OCI-LY3 (cell line): ENCODE results near the gene MGAT2.

Experiments used
- H2AFZ ChIP-seq: fragments of 200-600, 300-600 bp; shearing (Covaris generic); 2 replicates; pipeline ENCODE4 v1.6.0; 2014; ENCODE audit warnings: antibody characterized with exemption, low read depth, low read length
- H3K27ac ChIP-seq: fragments of 200-600, 300-600 bp; sonication (generic); 2 replicates; pipeline ENCODE4 v1.5.1; 2014; ENCODE audit warnings: mild to moderate bottlenecking, low read length, moderate library complexity, mixed read lengths
- H3K27me3 ChIP-seq: fragments of 200-600, 300-600 bp; sonication (generic); 2 replicates; pipeline ENCODE4 v1.6.1; 2014; ENCODE audit warnings: low read depth, low read length, mixed read lengths
- H3K36me3 ChIP-seq: fragments of 200-600, 300-600 bp; sonication (generic); replicated peaks from 2 replicates; pipeline ENCODE3; 2014; ENCODE audit warnings: low read depth, low read length, mixed read lengths
- H3K4me1 ChIP-seq: fragments of 300-600, 200-600 bp; sonication (generic); 2 replicates; pipeline ENCODE4 v1.6.1; 2014; ENCODE audit warnings: low read length, mixed read lengths
- H3K4me2 ChIP-seq: fragments of 200-600, 300-600 bp; sonication (generic); 2 replicates; pipeline ENCODE4 v1.6.1; 2014; ENCODE audit warnings: low read length, mixed read lengths
- H3K4me3 ChIP-seq: fragments of 300-600, 200-600 bp; sonication (generic); 2 replicates; pipeline ENCODE4 v1.5.1; 2014; ENCODE audit warnings: antibody characterized with exemption, mild to moderate bottlenecking, low read length, moderate library complexity
- H3K79me2 ChIP-seq: fragments of 300-600, 200-600 bp; shearing (Covaris generic); 2 replicates; pipeline ENCODE4 v1.6.1; 2014; ENCODE audit warnings: mild to moderate bottlenecking, low read length, mixed read lengths
- H3K9ac ChIP-seq: fragments of 300-600, 200-600 bp; shearing (Covaris generic); 2 replicates; pipeline ENCODE4 v1.6.0; 2014; ENCODE audit warnings: mild to moderate bottlenecking, low read length, moderate library complexity
- H3K9me3 ChIP-seq: fragments of 200-600, 300-600 bp; shearing (Covaris generic); 2 replicates; pipeline ENCODE4 v1.6.1; 2014; ENCODE audit warnings: low read length, mixed read lengths; ENCODE audit not compliant: insufficient read depth
- H4K20me1 ChIP-seq: fragments of 200-600, 300-600 bp; sonication (generic); 2 replicates; pipeline ENCODE4 v1.6.1; 2016; ENCODE audit warnings: low read length, mixed read lengths; ENCODE audit not compliant: insufficient read depth
- EZH2phosphoT487 ChIP-seq: fragments of 200-600 bp; shearing (Covaris generic); IDR thresholded peaks from 2 replicates; pipeline ENCODE4 v1.6.1; 2018; ENCODE audit warnings: antibody characterized with exemption, mixed run types, low read depth
- TF ChIP-seq, protein P1 (sequence below): fragments of 200-600, 300-600 bp; sonication (generic); IDR thresholded peaks from 2 replicates; pipeline ENCODE4 v1.5.1; 2014; ENCODE audit warnings: antibody characterized with exemption, low read length, low read depth

The MGAT2 gene

DNA sequence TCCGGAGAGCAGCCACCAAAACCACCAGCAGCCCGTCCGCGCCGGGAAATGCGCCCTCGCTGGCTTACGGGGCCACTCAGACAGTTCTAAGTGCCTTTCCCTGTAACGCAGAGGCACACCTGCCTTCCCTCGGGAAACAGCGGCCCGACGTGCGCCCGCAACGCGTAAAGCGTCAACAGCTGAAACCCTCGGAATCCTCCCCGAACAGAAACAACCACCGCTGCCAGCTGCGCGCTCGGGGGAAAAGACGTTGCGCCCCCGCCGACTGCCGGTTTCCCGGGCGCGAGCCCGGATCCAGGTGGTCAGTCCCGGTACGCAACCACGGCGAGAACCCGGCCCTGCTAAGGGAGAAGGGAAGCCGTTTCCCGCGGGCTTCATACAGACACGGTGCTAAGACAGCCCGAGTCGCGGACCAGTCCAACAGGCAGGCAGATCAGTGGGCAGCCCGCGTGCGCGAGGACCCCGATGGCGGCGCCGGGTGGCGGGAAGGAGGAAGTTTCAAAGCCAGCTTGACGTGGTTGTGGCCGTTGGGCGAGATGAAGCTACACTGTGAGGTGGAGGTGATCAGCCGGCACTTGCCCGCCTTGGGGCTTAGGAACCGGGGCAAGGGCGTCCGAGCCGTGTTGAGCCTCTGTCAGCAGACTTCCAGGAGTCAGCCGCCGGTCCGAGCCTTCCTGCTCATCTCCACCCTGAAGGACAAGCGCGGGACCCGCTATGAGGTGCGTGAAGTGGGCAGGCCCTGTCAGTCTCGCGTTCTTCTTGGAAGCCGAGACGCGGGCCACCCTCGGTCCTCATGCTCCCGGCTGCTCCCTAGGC is 21.9 kb upstream of the MGAT2 start, which contains the start of gene LRR1:
TSS of gene LRR1 (plus strand) at position 456 of the 816 bp plus-strand sequence. CDS start at position 537, 81 bp downstream.
- TF ChIP-seq, protein P1, sequence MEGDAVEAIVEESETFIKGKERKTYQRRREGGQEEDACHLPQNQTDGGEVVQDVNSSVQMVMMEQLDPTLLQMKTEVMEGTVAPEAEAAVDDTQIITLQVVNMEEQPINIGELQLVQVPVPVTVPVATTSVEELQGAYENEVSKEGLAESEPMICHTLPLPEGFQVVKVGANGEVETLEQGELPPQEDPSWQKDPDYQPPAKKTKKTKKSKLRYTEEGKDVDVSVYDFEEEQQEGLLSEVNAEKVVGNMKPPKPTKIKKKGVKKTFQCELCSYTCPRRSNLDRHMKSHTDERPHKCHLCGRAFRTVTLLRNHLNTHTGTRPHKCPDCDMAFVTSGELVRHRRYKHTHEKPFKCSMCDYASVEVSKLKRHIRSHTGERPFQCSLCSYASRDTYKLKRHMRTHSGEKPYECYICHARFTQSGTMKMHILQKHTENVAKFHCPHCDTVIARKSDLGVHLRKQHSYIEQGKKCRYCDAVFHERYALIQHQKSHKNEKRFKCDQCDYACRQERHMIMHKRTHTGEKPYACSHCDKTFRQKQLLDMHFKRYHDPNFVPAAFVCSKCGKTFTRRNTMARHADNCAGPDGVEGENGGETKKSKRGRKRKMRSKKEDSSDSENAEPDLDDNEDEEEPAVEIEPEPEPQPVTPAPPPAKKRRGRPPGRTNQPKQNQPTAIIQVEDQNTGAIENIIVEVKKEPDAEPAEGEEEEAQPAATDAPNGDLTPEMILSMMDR: no peak
- TF ChIP-seq EZH2phosphoT487: no peak
- peaks cover 25% of the 10 kb centered on the region for H3K4me1 ChIP-seq
- peak within 1 kb of the TSS; percentile 58; the same call in 1 of the 2 replicates for H2AFZ ChIP-seq
- no peaks in the 10 kb centered on the region for H3K27me3 ChIP-seq
- peaks cover 60% of the 10 kb centered on the region for H3K79me2 ChIP-seq
- H3K36me3 ChIP-seq: peaks cover 14% of the 10 kb centered on the region
- peak within 1 kb of the TSS; percentile 85 for H3K4me3 ChIP-seq
- peak within 1 kb of the TSS; percentile 75 for H3K4me2 ChIP-seq
- no peaks in the 10 kb centered on the region for H4K20me1 ChIP-seq
- no peaks in the 10 kb centered on the region for H3K9me3 ChIP-seq
- peak within 1 kb of the TSS; percentile 88 for H3K27ac ChIP-seq
- H3K9ac ChIP-seq: peak within 1 kb of the TSS; percentile 92

DNA sequence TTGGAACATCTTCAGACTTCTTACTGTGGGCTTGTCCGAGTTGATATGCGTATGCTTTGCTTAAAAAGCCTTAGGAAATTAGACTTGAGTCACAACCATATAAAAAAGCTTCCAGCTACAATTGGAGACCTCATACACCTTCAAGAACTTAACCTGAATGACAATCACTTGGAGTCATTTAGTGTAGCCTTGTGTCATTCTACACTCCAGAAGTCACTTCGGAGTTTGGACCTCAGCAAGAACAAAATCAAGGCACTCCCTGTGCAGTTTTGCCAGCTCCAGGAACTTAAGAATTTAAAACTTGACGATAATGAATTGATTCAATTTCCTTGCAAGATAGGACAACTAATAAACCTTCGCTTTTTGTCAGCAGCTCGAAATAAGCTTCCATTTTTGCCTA is 13.0 kb upstream of the MGAT2 start:
- no peak overlapping the region for H3K4me2 ChIP-seq
- H3K27me3 ChIP-seq: no peaks in the 10 kb centered on the region
- H3K9ac ChIP-seq: no peak overlapping the region
- H3K4me3 ChIP-seq: no peak overlapping the region
- H2AFZ ChIP-seq: no peak overlapping the region
- 0 out of 2 replicates have a peak, but pooled peaks cover 3% of the 10 kb centered on the region for H4K20me1 ChIP-seq
- peaks cover 45% of the 10 kb centered on the region for H3K36me3 ChIP-seq
- H3K4me1 ChIP-seq: no peaks in the 10 kb centered on the region
- no peaks in the 10 kb centered on the region for H3K9me3 ChIP-seq
- peaks cover 82% of the 10 kb centered on the region for H3K79me2 ChIP-seq
- no peak overlapping the region for H3K27ac ChIP-seq
- TF ChIP-seq, protein P1: no peak
- TF ChIP-seq EZH2phosphoT487: no peak

DNA sequence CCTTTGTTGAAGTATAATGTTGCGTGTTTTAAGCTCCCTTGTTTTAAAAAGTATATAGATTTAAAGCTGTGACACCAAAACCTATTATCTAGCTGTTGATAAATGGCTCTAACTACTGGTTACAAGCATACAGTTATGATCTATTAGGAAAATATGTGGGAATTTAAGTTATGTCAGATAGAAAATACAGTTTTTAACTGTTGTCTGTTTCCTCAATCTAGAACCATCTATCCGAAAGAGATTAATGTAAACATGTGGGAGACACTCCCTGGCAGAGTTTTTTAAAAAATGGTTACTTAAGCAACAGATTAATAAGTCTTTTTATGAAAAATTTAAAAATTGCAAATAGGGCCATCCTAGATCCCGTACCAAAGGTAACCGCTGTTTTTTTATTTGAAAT is 8.3 kb upstream of the MGAT2 start:
- H3K79me2 ChIP-seq: peaks cover 84% of the 10 kb centered on the region

DNA sequence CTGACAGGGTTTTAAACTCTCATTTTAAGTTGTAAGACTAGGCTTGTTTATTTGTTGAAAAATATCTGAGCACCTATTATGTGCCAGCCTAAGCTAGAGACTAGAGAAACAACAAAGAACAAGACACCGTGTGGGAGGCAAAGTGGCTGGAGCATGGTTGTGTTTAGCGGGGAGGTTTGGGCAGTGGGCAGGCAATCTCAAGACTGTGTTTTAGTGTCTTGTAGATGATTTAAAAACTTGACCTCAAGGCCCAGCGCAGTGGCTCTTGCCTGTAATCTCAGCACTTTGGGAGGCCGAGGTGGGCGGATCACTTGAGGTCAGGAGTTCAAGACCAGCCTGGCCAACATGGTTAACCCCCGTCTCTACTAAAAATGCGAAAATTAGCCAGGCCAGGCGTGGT is 7.9 kb upstream of the MGAT2 start:
- Histone ChIP-seq H3K4me2 (no peak overlapping the region), H3K79me2 (peaks cover 84% of the 10 kb centered on the region)
- TF ChIP-seq, protein P1: no peak
- TF ChIP-seq EZH2phosphoT487: no peak

More for the DNA sequence above, 8.3 kb upstream of the MGAT2 start:
- H3K9me3 ChIP-seq: no peaks in the 10 kb centered on the region
- peaks cover 48% of the 10 kb centered on the region for H3K36me3 ChIP-seq
- no peak overlapping the region for H3K9ac ChIP-seq
- TF ChIP-seq, protein P1: no peak
- TF ChIP-seq EZH2phosphoT487: no peak
- H4K20me1 ChIP-seq: 0 out of 2 replicates have a peak, but pooled peaks cover 3% of the 10 kb centered on the region
- H3K27me3 ChIP-seq: no peaks in the 10 kb centered on the region
- no peak overlapping the region for H3K4me3 ChIP-seq
- no peaks in the 10 kb centered on the region for H3K4me1 ChIP-seq
- H2AFZ ChIP-seq: no peak overlapping the region
- no peak overlapping the region for H3K27ac ChIP-seq
- H3K4me2 ChIP-seq: no peak overlapping the region

More for the DNA sequence above, 7.9 kb upstream of the MGAT2 start:
- H3K9me3 ChIP-seq: no peaks in the 10 kb centered on the region
- no peak overlapping the region for H3K27ac ChIP-seq
- no peaks in the 10 kb centered on the region for H3K27me3 ChIP-seq
- no peak overlapping the region for H3K9ac ChIP-seq
- no peaks in the 10 kb centered on the region for H3K4me1 ChIP-seq
- H3K36me3 ChIP-seq: peaks cover 47% of the 10 kb centered on the region
- H3K4me3 ChIP-seq: no peak overlapping the region
- peaks cover 7% of the 10 kb centered on the region; the same call in 1 of the 2 replicates for H4K20me1 ChIP-seq
- no peak overlapping the region for H2AFZ ChIP-seq
